Mesodermal cell (in vitro differentiated cells): ENCODE results near the gene PPP2R3B. TPM values are rescaled to one million over a fixed set of nuclear protein-coding genes. Genes with fewer than 3 reads are reported as not detected.
"Not testable (repeated sequence)": the region's sequence is repeated elsewhere in the genome, so short reads cannot be mapped to it uniquely, and the experiment has no call there.

Experiments
- H3K27ac ChIP-seq: 2 replicates; pipeline ENCODE4 v1.7.0; 2013; ENCODE audit warnings: mild to moderate bottlenecking, low read depth, low read length, moderate library complexity; ENCODE audit not compliant: severe bottlenecking
- H3K36me3 ChIP-seq: 2 replicates; pipeline ENCODE4 v1.7.1; 2013; ENCODE audit warnings: mild to moderate bottlenecking, low read length, moderate library complexity; ENCODE audit not compliant: control insufficient read depth, insufficient read depth
- H3K4me1 ChIP-seq: one replicate; pipeline ENCODE4 v1.7.1; 2013; ENCODE audit warnings: mild to moderate bottlenecking, low read length; ENCODE audit not compliant: insufficient read depth, control insufficient read depth, poor library complexity, severe bottlenecking
- H3K4me3 ChIP-seq: 2 replicates; pipeline ENCODE4 v1.7.0; 2013; ENCODE audit warnings: low read length, control low read depth, mild to moderate bottlenecking; ENCODE audit not compliant: insufficient read depth, poor library complexity, severe bottlenecking; ENCODE audit errors: extremely low read depth
- H3K9me3 ChIP-seq: 2 replicates; pipeline ENCODE4 v1.7.1; 2013; ENCODE audit warnings: mild to moderate bottlenecking, low read length, moderate library complexity; ENCODE audit not compliant: control insufficient read depth
- WGBS, 2 experiments: methylation state at CpG; one replicate each; pipeline ENCODE4 v1.1.5; 2013; ENCODE audit warnings: missing lambda C conversion rate in 2 of 2; ENCODE audit not compliant: insufficient coverage in 2 of 2; 5-methylcytosine and 5-hydroxymethylcytosine counted together
- polyA plus RNA-seq, 2 experiments: library from polyadenylated mRNA; stranded (reverse); fragments of 50-300 nt; gene quantifications; one replicate each; pipeline ENCODE4 v1.2.3, GENCODE V29; 2013

PPP2R3B gene, protein sequence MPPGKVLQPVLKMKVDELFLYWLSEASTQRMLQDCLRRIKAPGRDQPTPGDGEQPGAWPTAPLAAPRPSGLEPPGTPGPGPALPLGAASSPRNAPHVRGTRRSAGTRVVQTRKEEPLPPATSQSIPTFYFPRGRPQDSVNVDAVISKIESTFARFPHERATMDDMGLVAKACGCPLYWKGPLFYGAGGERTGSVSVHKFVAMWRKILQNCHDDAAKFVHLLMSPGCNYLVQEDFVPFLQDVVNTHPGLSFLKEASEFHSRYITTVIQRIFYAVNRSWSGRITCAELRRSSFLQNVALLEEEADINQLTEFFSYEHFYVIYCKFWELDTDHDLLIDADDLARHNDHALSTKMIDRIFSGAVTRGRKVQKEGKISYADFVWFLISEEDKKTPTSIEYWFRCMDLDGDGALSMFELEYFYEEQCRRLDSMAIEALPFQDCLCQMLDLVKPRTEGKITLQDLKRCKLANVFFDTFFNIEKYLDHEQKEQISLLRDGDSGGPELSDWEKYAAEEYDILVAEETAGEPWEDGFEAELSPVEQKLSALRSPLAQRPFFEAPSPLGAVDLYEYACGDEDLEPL
- 65.9 TPM for polyA plus RNA-seq (2013, experiment 1 of 2)
- polyA plus RNA-seq (2013, experiment 2 of 2) = 55.8 TPM

DNA sequence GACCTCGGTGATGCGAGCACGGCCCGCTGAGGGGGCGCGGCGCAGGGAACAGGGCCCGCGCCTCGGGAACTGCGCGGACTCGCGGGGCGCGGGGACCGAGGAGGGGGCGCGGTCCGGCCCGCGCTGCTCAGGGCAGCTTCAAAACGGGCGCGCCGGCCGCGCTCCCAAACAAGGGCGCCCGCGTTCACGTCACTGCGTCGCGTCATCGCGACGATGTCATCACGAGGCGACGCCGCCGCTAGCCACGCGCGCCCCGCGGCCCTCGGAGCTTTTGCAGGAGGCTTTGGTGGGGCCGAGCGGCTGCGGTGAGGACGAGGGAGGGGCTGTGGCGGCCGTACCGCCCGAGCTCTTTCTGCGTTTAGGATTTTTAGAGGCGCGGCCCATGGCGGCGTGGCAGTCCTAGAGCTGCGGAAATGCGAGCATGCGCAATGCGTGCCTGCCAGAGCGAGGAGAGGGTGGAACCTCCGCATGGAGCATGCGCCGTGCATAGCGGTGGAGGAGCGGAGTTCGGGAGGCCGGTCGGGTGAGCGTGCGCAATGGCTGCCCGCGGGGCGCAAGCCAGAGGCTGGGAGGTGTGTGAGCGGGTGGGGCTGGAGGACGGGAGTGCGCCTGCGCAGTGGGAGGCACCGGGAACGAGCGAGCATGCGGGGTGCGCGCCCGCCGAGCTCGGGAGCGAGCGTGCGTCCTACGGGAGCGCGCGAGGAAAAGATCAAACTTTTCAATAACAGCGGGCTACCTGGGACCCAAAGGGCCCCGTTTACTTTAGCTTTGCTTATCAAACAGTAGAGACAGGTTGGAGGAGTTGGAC lies at the start of gene PPP2R3B:
Gene PPP2R3B (minus strand): TSS at position 140 of the 808 bp plus-strand sequence. CDS start 216 bp downstream, outside the sequence.
- H3K4me3 ChIP-seq = peak within 1 kb of the TSS; percentile 73
- no peaks in the 10 kb centered on the region for H3K9me3 ChIP-seq
- peak within 1 kb of the TSS; percentile 99 for H3K27ac ChIP-seq
- H3K4me1 ChIP-seq = no peaks in the 10 kb centered on the region
- 0% methylated on average over 89 to 99 of the region's 102 CpGs for WGBS, 2 experiments
- peaks cover 7% of the 10 kb centered on the region for H3K36me3 ChIP-seq

DNA sequence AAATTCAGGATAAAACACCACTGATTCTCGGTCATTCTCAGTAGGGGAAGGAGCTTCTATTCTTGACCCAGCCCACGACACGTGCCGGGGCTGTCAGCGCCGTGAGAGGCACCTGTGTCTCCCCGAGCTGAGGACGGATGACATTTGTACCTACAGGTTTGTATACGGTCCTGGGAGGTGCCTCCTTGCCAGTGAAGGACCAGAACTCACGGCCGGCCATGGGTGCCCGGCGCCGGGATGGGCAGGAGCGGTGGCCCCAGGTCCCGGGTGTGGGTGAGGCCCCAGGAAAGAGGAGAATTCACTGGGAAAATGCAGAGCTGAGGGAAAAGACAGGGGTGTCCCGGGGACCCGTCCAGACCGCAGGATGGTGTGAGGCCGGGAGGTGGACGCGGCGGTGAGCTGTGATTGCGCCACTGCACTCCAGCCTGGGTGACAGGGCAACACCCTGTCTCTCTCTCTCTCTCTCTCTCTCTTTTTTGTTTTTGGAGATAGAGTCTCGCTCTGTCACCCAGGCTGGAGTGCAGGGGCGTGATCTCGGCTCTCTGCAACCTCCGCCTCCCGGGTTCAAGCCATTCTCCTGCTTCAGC lies 48.9 kb upstream of the PPP2R3B start:
- H3K36me3 ChIP-seq = no peaks in the 10 kb centered on the region
- WGBS, 2 experiments = 79 to 84% methylated on average over 27 to 28 of the region's 29 CpGs
- H3K4me3 ChIP-seq = no peak overlapping the region
- no peak overlapping the region for H3K27ac ChIP-seq
- no peaks in the 10 kb centered on the region for H3K9me3 ChIP-seq
- no peaks in the 10 kb centered on the region for H3K4me1 ChIP-seq

DNA sequence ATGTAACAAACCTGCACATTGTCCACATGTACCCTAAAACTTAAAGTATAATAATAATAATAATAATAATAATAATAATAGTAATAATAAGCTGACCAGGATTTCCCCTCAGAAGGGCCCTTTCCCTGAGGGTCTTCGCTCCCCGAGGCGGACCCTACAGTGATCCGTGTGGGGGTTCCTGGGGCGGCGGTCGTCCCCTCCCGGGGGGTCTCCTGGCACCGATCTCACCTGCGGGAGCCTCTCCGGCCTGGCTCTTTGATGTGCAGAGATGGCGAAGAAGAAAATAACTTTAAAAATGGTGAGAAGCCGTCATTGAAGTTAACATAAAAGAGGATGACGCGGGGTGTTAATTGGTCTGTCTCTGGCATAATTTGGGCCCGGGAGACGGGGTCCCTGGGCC lies 48.2 kb upstream of the PPP2R3B start:
- Histone ChIP-seq H3K27ac (no peak overlapping the region), H3K4me1 (no peaks in the 10 kb centered on the region), H3K36me3 (no peaks in the 10 kb centered on the region), H3K9me3 (no peaks in the 10 kb centered on the region), H3K4me3 (no peak overlapping the region)
- WGBS, 2 experiments = 67 to 81% methylated on average over 10 to 11 of the region's 17 CpGs

DNA sequence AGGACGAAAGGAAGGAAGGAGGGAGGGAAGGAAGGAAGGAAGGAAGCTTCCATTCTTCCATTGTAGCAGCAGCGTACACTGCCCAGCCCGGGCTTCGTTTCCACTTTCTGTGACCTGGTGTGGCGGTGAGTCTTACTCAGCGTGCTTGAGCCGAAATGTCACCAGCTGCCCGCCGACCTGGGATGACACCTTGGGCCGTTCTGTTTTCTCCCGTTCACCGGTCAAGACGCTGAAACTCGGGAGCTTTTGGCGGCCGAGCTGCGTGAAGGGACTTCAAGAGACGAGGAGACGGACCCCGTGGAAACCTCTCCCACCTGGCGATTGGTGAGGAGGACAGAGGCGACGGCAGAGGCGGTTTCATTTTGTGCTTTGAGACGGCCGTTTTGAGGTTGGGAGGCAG lies 47.1 kb upstream of the PPP2R3B start:
- H3K27ac ChIP-seq = no peak overlapping the region
- no peaks in the 10 kb centered on the region for H3K4me1 ChIP-seq
- 92 to 93% methylated on average over 20 to 24 of the region's 26 CpGs for WGBS, 2 experiments
- H3K9me3 ChIP-seq = no peaks in the 10 kb centered on the region
- no peak overlapping the region for H3K4me3 ChIP-seq
- H3K36me3 ChIP-seq = no peaks in the 10 kb centered on the region

DNA sequence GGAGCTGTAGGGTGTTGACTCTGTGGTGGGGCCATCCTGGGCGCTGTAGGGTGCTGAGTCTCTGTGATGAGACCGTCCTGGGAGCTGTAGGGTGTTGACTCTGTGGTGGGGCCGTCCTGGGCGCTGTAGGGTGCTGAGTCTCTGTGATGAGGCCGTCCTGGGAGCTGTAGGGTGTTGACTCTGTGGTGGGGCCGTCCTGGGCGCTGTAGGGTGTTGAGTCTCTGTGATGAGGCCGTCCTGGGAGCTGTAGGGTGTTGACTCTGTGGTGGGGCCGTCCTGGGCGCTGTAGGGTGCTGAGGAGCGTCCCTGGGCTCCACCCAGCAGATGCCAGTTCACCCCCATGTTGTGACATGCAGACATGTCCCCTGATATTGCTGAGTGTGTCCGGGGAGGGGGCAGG lies 46.0 kb upstream of the PPP2R3B start:
- H3K36me3 ChIP-seq = not testable (repeated sequence)

DNA sequence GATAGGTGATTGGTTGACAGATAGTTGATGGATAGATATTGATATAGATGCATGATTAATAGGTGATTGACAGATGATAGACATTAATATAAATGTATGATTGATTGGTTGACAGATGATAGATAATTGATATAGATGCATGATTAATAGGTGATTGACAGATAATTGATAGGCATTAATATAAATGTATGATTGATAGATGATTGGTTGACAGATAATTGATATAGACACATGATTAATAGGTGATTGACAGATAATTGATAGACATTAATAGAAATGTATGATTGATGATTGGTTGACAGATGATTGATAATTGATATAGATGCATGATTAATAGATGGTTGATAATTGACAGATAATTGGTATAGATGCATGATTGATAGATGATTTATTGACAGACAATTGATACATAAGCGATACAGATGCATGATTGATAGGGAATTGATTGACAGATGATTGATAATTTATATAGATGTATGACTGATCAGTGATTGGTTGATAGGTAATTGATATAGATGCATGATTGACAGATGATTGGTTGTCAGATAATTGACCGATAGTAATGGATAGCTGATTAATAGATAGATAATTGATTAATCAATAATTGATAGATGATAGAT lies 44.9 kb upstream of the PPP2R3B start:
- WGBS, 2 experiments = 92 to 100% methylated on average over 1 of the region's 2 CpGs
- Histone ChIP-seq H3K36me3 (no peaks in the 10 kb centered on the region), H3K4me1 (peaks cover 6% of the 10 kb centered on the region), H3K9me3 (no peaks in the 10 kb centered on the region), H3K4me3 (no peak overlapping the region), H3K27ac (no peak overlapping the region)

More for the DNA sequence above, 46.0 kb upstream of the PPP2R3B start:
- not testable (repeated sequence) for H3K4me3 ChIP-seq, H3K27ac ChIP-seq, H3K9me3 ChIP-seq, H3K4me1 ChIP-seq
- 78 to 83% methylated on average over 1 to 4 of the region's 12 CpGs for WGBS, 2 experiments

DNA sequence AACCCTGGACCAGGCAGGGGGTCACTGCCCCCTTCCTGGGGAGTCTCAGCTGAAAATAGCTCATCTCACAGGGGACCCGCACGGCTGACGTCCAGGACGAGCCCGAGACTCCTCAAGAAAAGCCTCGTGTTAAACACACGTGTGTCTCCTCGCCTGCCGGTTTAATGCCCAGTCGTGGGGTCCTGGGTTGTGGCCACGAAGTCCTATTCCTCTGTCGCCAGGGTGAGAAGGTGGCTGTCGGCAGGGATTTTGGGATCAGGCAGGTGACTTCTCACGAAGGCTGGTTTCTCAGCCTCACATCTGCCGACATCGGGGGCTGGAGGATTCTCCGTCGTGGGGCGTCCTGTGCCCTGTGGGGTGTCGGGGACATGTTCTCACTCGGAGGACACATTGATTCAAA lies 44.3 kb upstream of the PPP2R3B start:
- Histone ChIP-seq H3K27ac (no peak overlapping the region), H3K4me1 (peaks cover 8% of the 10 kb centered on the region), H3K4me3 (no peak overlapping the region), H3K9me3 (no peaks in the 10 kb centered on the region), H3K36me3 (no peaks in the 10 kb centered on the region)
- 89 to 92% methylated on average over 19 of the region's 21 CpGs for WGBS, 2 experiments

DNA sequence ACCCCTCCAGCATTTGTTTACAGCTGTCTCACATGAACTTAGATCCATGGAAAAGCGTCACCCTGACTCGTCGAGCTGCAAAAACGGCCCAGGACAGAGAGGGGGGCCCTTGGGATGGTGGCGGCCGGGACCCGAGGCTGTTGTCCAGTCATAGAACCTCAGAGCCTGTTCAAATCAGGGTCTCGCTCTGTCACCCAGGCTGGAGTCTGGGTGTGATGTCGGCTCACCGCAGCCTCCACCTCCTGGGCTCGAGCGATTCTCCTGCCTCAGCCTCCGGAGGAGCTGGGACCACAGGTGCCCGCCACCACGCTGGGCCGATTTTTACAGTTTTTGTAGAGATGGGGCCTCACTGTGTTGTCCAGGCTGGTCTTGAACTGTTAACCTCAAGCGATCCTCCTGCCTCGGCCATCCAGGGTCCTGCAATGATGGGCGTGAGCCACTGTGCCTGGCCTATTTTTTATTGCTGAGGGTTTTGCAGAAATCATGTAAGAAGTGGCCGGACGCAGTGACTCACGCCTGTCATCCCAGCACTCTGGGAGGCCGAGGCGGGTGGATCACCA lies 42.6 kb upstream of the PPP2R3B start:
- Histone ChIP-seq H3K4me1 (peaks cover 12% of the 10 kb centered on the region), H3K9me3 (no peaks in the 10 kb centered on the region), H3K36me3 (no peaks in the 10 kb centered on the region), H3K4me3 (no peak overlapping the region), H3K27ac (no peak overlapping the region)
- 88 to 92% methylated on average over 23 to 24 of the region's 24 CpGs for whole genome bisulfite sequencing, 2 experiments

DNA sequence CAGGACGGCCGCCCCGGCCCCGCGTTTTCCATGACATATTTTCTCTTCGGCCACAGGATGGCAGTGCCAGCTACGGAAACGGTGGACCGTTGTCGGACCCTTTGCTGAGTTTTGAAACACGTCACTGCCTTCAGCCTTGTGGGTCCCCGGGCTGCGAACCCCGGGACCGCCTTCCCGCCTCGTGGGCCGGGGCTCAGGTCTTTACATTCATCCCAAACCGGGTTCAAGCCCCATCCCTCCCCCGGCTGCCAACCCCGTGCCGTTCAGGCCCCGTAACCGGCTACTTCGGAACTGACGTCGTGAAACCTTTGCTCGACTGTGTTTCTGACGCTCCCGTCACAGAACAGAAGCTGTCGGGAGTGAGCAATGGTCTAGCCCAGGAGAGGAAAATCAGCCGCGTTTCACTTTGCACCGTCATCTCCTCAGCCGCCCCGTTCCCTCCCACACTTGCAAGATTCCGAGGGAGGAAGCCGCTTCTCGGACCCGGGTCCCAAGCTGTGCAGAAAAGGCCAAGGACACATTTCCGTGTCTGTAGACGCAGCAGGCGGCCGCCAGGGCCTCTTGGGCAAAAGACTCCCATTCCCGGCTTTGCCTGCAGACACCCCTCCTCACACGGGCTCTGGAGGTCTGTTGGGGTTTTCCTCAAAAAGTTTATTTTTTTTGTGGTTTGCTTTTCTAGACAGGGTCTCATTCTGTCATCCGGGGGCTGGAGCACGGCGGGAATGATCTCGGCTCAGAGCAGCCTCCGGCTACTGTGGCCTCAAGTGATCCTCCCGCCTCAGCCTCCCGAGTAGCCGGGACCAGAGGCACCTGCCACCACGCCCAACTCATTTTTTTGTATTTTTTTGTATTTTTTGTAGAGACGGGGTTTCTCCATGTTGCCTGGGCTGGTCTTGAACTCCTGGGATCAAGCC lies 41.4 kb upstream of the PPP2R3B start:
- Histone ChIP-seq H3K36me3 (no peaks in the 10 kb centered on the region), H3K4me1 (peaks cover 12% of the 10 kb centered on the region), H3K27ac (no peak overlapping the region), H3K4me3 (peak overlapping the region; percentile 25), H3K9me3 (no peaks in the 10 kb centered on the region)
- 18 to 26% methylated on average over 35 to 40 of the region's 56 CpGs for WGBS, 2 experiments
